ENCODE results near the gene GNGT1. TPM values are rescaled to one million over a fixed set of nuclear protein-coding genes. Genes with fewer than 3 reads are reported as not detected.

The GNGT1 gene
- polyA plus RNA-seq, 1 donor from 2014 or later = not detected

GRCh38 chr7:93889261-93889660 lies 17.1 kb upstream of the GNGT1 start:
- H3K4me3 ChIP-seq (ENCODE audit: low read length) = no peak overlapping the region
- H3K27me3 ChIP-seq (ENCODE audit: insufficient read depth, low read depth, low read length) = peaks cover 34% of the 10 kb centered on the region
- H3K27ac ChIP-seq (ENCODE audit: low read length) = no peak overlapping the region
- no peak overlapping the region for H3K4me2 ChIP-seq (ENCODE audit: low read length)
- H3K79me2 ChIP-seq (replicated peaks; ENCODE audit: insufficient read depth, low read length) = no peaks in the 10 kb centered on the region
- H2AFZ ChIP-seq (ENCODE audit: low read depth, low read length) = no peak overlapping the region
- no peaks in the 10 kb centered on the region for H3F3A ChIP-seq (ENCODE audit: insufficient read depth, low read length, poor library complexity, severe bottlenecking)
- H3K9me3 ChIP-seq (ENCODE audit: low read length) = no peaks in the 10 kb centered on the region
- TF ChIP-seq, protein P1, sequence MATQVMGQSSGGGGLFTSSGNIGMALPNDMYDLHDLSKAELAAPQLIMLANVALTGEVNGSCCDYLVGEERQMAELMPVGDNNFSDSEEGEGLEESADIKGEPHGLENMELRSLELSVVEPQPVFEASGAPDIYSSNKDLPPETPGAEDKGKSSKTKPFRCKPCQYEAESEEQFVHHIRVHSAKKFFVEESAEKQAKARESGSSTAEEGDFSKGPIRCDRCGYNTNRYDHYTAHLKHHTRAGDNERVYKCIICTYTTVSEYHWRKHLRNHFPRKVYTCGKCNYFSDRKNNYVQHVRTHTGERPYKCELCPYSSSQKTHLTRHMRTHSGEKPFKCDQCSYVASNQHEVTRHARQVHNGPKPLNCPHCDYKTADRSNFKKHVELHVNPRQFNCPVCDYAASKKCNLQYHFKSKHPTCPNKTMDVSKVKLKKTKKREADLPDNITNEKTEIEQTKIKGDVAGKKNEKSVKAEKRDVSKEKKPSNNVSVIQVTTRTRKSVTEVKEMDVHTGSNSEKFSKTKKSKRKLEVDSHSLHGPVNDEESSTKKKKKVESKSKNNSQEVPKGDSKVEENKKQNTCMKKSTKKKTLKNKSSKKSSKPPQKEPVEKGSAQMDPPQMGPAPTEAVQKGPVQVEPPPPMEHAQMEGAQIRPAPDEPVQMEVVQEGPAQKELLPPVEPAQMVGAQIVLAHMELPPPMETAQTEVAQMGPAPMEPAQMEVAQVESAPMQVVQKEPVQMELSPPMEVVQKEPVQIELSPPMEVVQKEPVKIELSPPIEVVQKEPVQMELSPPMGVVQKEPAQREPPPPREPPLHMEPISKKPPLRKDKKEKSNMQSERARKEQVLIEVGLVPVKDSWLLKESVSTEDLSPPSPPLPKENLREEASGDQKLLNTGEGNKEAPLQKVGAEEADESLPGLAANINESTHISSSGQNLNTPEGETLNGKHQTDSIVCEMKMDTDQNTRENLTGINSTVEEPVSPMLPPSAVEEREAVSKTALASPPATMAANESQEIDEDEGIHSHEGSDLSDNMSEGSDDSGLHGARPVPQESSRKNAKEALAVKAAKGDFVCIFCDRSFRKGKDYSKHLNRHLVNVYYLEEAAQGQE (IDR thresholded peaks at IDR 0.05; ENCODE audit: borderline replicate concordance) = no peak
- TF ChIP-seq RAD21 (conservative IDR thresholded peaks at IDR 0.05) (no peak), POLR2AphosphoS5 (IDR thresholded peaks at IDR 0.05) (no peak), CTCF (IDR thresholded peaks at IDR 0.05; ENCODE audit: poor library complexity, severe bottlenecking) (no peak), EP300 (conservative IDR thresholded peaks at IDR 0.05; ENCODE audit: poor library complexity, severe bottlenecking) (no peak), MXI1 (conservative IDR thresholded peaks at IDR 0.05; ENCODE audit: poor library complexity, severe bottlenecking) (no peak), TAF1 (IDR thresholded peaks at IDR 0.05; ENCODE audit: low read depth) (no peak), EZH2 (IDR thresholded peaks at IDR 0.05; ENCODE audit: borderline replicate concordance, insufficient read depth, low read length, poor library complexity, severe bottlenecking) (no peak), SMC3 (conservative IDR thresholded peaks at IDR 0.05; ENCODE audit: poor library complexity) (no peak)
- no peak overlapping the region for H3K9ac ChIP-seq (ENCODE audit: low read length)
- no peaks in the 10 kb centered on the region for H3K9me2 ChIP-seq (ENCODE audit: insufficient read depth, low read length)
- no peaks in the 10 kb centered on the region for H4K20me1 ChIP-seq (ENCODE audit: insufficient read depth)
- H3K36me3 ChIP-seq (ENCODE audit: insufficient read depth, low read length) = no peaks in the 10 kb centered on the region

- H3K79me2 ChIP-seq (replicated peaks; ENCODE audit: insufficient read depth, low read length) = no peaks in the 10 kb centered on the region
- H3K9me2 ChIP-seq (ENCODE audit: insufficient read depth, low read length) = no peaks in the 10 kb centered on the region
- no peak overlapping the region for H3K9ac ChIP-seq (ENCODE audit: low read length)
- H3K4me2 ChIP-seq (ENCODE audit: low read length) = peak overlapping the region; percentile 83
- H3K9me3 ChIP-seq (ENCODE audit: low read length) = no peaks in the 10 kb centered on the region
- peaks cover 34% of the 10 kb centered on the region for H3K27me3 ChIP-seq (ENCODE audit: insufficient read depth, low read depth, low read length)
- H2AFZ ChIP-seq (ENCODE audit: low read depth, low read length) = no peak overlapping the region
- TF ChIP-seq TAF1 (IDR thresholded peaks at IDR 0.05; ENCODE audit: low read depth) (no peak), CTCF (IDR thresholded peaks at IDR 0.05; ENCODE audit: poor library complexity, severe bottlenecking) (peak; percentile 43), RAD21 (conservative IDR thresholded peaks at IDR 0.05) (peak; percentile 41)
- TF ChIP-seq, protein P1 (IDR thresholded peaks at IDR 0.05; ENCODE audit: borderline replicate concordance) = no peak
- no peaks in the 10 kb centered on the region for H3F3A ChIP-seq (ENCODE audit: insufficient read depth, low read length, poor library complexity, severe bottlenecking)
- no peaks in the 10 kb centered on the region for H3K36me3 ChIP-seq (ENCODE audit: insufficient read depth, low read length)
- no peak overlapping the region for H3K27ac ChIP-seq (ENCODE audit: low read length)
- peak overlapping the region; percentile 69 for H3K4me3 ChIP-seq (ENCODE audit: low read length)
- no peaks in the 10 kb centered on the region for H4K20me1 ChIP-seq (ENCODE audit: insufficient read depth)
Observed at GRCh38 chr7:93890041-93890463, 16.3 kb upstream of the GNGT1 start.
